Memory B cell (primary cell): ENCODE data around the gene G6PD.
A peak's percentile ranks its signal among the peaks of the same experiment; 100 is the strongest.

Experiments used
- ATAC-seq: fragments of 150-1000 bp; cut with Tn5 transposase; 2 replicates; pipeline ENCODE4 v1.10.0; 2021; ENCODE audit warnings: low read depth, mild to moderate bottlenecking, moderate library complexity
- DNase-seq, 2 donors: peaks; one replicate each; pipeline ENCODE4 v3.0.0; 2022; ENCODE audit warnings: low spot score in 2 of 2
- H3K27ac Mint-ChIP-seq: one replicate; pipeline ENCODE4 v1.8.0; 2022; ENCODE audit warnings: mild to moderate bottlenecking, moderate library complexity, mixed read lengths
- H3K27me3 Mint-ChIP-seq: one replicate; pipeline ENCODE4 v1.8.0; 2022; ENCODE audit warnings: mixed read lengths
- H3K36me3 Mint-ChIP-seq: one replicate; pipeline ENCODE4 v1.8.0; 2022; ENCODE audit warnings: mild to moderate bottlenecking, mixed read lengths
- H3K4me1 Mint-ChIP-seq: one replicate; pipeline ENCODE4 v1.8.0; 2022; ENCODE audit warnings: mixed read lengths
- H3K4me3 Mint-ChIP-seq: one replicate; pipeline ENCODE4 v1.8.0; 2022; ENCODE audit warnings: mild to moderate bottlenecking, moderate library complexity, mixed read lengths
- H3K9me3 Mint-ChIP-seq: one replicate; pipeline ENCODE4 v1.8.0; 2022; ENCODE audit warnings: mixed read lengths

Gene G6PD

DNA sequence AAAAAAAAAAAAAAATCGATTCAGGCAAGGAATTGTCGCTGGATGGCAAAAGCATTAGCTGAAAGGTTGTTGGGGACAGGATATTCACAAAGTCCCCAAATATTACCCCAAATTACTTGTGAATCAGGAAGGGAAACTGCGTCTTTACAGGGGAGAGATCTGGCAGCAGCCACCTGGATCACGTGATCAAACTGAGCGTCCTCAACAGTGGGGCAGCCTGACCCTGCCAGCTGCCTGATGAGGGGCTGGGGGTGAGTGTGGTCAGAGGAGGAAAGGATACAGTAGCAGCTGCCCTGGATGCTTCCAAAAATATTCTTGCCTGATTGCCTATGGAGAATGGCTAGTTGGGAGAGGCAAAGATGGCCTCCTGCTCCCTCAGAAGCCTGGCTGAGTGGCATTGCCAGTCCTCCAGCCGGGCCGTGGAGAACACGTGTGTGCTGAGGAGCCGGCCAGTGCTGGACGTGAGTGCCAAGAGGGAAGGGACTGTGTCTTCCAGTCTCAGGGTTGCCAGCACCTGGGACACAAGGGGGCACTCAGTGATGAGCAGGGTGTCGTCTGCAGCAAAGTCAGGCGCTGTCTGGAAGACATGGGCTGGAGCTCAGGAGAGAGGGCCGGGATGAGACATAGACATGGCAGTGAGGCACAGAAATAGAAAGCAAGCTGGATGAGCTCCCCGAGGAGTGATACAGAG, 64.6 kb downstream of the G6PD start:
- Mint-ChIP-seq H3K4me1 (peaks cover 16% of the 10 kb centered on the region), H3K27ac (peak overlapping the region; percentile 77)

More for the DNA sequence above, 64.6 kb downstream of the G6PD start:
- DNase-seq (no peak), ATAC-seq (no peak)
- Mint-ChIP-seq H3K27me3 (no peaks in the 10 kb centered on the region), H3K4me3 (peak overlapping the region; percentile 11), H3K9me3 (no peaks in the 10 kb centered on the region), H3K36me3 (no peaks in the 10 kb centered on the region)
